Adrenal gland (tissue), 12 donors: ENCODE data around the gene JADE2. TPM values are rescaled to one million over a fixed set of nuclear protein-coding genes. Genes with fewer than 3 reads are reported as not detected.

Source experiments
- DNase-seq, 7 donors: peaks; one replicate each; pipeline ENCODE4 v3.0.0-alpha.2; 2019 to 2020
- H3K27ac ChIP-seq, 5 donors: fragments of 200-600 bp; sonication (generic) in 4 of 5; 1 replicate in 3 of 5; 2 replicates in 2 of 5; pipeline versions ENCODE4 v1.5.1 to v1.8.0; 2016 to 2020; ENCODE audit warnings: mild to moderate bottlenecking in 1 of 5
- H3K27me3 ChIP-seq: fragments of 200-600 bp; 2 replicates; pipeline ENCODE4 v1.8.0; 2021
- H3K36me3 ChIP-seq, 2 donors: fragments of 200-600 bp; replicated peaks in 1 of 2; 1 replicate in 1 of 2; 2 replicates in 1 of 2; pipeline versions ENCODE4 v1.5.1 to v1.8.0; 2018 to 2022
- H3K4me1 ChIP-seq, 2 donors: fragments of 200-600 bp; replicated peaks in 1 of 2; 1 replicate in 1 of 2; 2 replicates in 1 of 2; pipeline versions ENCODE4 v1.5.1 to v1.8.0; 2018 to 2021
- H3K4me3 ChIP-seq, 4 donors: fragments of 200-600 bp; sonication (generic) in 3 of 4; one replicate each; pipeline ENCODE4 v1.5.1; 2016 to 2018
- H3K9me3 ChIP-seq, 3 donors: fragments of 200-600 bp; sonication (generic) in 1 of 3; replicated peaks in 1 of 3; 1 replicate in 2 of 3; 2 replicates in 1 of 3; pipeline versions ENCODE4 v1.5.1 to v1.8.0; 2016 to 2021
- POLR2A ChIP-seq, 2 donors: fragments of 450-650 bp; IDR thresholded peaks; one replicate each; pipeline ENCODE4 v1.6.1; 2017; ENCODE audit warnings: antibody characterized with exemption in 2 of 2, mild to moderate bottlenecking in 2 of 2, moderate library complexity in 1 of 2
- WGBS, 4 donors: extraction: QIAGEN DNeasy Blood & Tissue Kit in 2 of 4; methylation state at CpG; one replicate each; pipeline versions ENCODE4 v1.1.5 to v1.1.7; 2013 to 2017; 5-methylcytosine and 5-hydroxymethylcytosine counted together
- intact Hi-C, 2 donors: fragments of 100-400 bp; cut with DNase I; formaldehyde crosslinking; loops; one replicate each; pipeline versions ENCODE4 v1.14.1 to v1.15.0; 2022 to 2023
- polyA plus RNA-seq, 3 donors: library from polyadenylated mRNA; stranded (reverse); fragments of 200-250 nt in 2 of 3; fragments of 350-450 nt in 1 of 3; fragmentation: Illumina TruSeq in 1 of 3; extraction: RNeasy Lipid Tissue Mini Kit (QIAGEN cat#74804) in 1 of 3; gene quantifications; one replicate each; pipeline ENCODE4 v1.2.3, GENCODE V29; 2013 to 2014
- total RNA-seq, 9 donors: library from RNA; depleted of rRNA in 4 of 9; stranded (reverse); fragments of >200 nt in 4 of 9; fragments of 120-200 nt in 1 of 9; fragmentation: NEBNext Ultra II Directional in 1 of 9; extraction: Animal tissue kit (Norgen Biotek cat#: 25700) in 1 of 9; gene quantifications; one replicate each; pipeline versions ENCODE4 v1.1.0 to v1.2.4, GENCODE V29; 2013 to 2023
- TF ChIP-seq, protein P1 (sequence below), 6 experiments: fragments of 450-650 bp in 4 of 6; fragments of 200-600 bp in 2 of 6; sonication (generic) in 1 of 6; IDR thresholded peaks; 1 replicate in 5 of 6; 2 replicates in 1 of 6; pipeline versions ENCODE4 v1.5.1 to v1.8.0; 2016 to 2021; ENCODE audit warnings: antibody characterized with exemption in 6 of 6, mild to moderate bottlenecking in 2 of 6, moderate library complexity in 1 of 6
- donor health status: healthy with polysubstance abuse.
- donor health status: Bipolar disorder and iron deficiency.
- donor health status: DM: yes; HTN: yes; CAD: no.
- donor health status: DM: no; HTN: no; CAD: no.
- donor health status: DM: no; HTN: no; CAD: no.
- donor health status: DM: yes; HTN: yes; CAD: no.

The JADE2 gene
- total and polyA plus RNA-seq, 12 donors = 7.9 to 180 (median 70.2) TPM

DNA sequence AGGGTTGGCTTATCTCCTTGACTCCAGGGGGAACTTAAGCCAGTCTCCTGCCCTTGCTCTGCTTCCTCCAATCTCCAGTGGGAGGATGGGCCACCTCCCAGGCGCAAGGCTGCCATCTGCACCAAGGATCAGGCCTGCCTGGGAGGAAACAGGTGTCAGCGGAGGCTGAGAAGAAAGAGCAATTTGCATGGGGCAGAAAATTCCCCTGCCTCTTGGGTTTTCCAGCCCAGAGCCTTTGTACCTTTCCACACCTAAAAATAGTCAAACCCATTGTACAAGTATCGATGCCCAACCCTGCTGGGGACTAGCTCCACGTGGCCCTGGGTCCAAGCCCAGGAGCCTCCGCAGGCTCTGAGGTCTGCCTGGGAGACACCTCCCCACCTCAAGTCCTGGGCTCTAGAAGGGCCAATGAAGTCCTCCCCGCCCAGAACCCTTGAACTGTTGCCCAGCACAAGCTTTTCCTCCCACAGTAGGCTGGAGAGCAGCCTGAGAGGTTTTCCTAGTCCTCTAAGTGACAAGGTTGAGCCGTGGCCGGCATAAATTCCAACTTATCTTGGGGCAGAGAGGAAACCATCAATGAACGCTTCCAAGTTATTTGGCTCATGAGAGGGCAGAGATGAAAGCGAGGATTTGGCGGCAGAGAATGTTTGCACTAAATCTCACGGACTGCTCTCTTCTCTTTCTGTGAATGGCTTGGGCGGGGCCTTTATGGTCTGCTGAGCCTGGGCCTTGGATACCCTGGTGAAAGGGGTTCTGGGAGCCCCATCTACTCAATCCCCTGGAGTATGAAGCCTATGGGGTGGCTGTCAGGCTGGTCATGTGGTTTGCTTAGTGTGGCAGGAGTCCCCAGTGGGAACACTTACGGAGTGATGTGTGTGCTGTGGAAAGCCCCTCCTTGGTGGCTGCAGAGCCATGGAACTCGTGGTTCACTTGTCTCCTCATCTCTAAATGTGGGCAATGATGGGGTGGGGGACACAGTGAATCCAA, 15.6 kb downstream of the JADE2 start:
- TF ChIP-seq, protein P1, sequence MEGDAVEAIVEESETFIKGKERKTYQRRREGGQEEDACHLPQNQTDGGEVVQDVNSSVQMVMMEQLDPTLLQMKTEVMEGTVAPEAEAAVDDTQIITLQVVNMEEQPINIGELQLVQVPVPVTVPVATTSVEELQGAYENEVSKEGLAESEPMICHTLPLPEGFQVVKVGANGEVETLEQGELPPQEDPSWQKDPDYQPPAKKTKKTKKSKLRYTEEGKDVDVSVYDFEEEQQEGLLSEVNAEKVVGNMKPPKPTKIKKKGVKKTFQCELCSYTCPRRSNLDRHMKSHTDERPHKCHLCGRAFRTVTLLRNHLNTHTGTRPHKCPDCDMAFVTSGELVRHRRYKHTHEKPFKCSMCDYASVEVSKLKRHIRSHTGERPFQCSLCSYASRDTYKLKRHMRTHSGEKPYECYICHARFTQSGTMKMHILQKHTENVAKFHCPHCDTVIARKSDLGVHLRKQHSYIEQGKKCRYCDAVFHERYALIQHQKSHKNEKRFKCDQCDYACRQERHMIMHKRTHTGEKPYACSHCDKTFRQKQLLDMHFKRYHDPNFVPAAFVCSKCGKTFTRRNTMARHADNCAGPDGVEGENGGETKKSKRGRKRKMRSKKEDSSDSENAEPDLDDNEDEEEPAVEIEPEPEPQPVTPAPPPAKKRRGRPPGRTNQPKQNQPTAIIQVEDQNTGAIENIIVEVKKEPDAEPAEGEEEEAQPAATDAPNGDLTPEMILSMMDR (IDR thresholded peaks at IDR 0.05) = no peak
- no peak for TF ChIP-seq POLR2A (IDR thresholded peaks at IDR 0.05)
- peaks cover 5 to 29% of the 10 kb centered on the region in 2 donors for H3K4me1 ChIP-seq
- no peak for DNase-seq
- 87 to 94% (median 90%) methylated on average over 14 to 15 of the region's 15 CpGs for WGBS, 4 donors
- H3K36me3 ChIP-seq = peaks cover 0 to 78% of the 10 kb centered on the region in 2 donors
- intact Hi-C loops = no loop called here
- H3K4me3 ChIP-seq = no peak overlapping the region
- no peak overlapping the region for H3K27ac ChIP-seq
- no peaks in the 10 kb centered on the region for H3K27me3 ChIP-seq
- no peaks in the 10 kb centered on the region for H3K9me3 ChIP-seq

DNA sequence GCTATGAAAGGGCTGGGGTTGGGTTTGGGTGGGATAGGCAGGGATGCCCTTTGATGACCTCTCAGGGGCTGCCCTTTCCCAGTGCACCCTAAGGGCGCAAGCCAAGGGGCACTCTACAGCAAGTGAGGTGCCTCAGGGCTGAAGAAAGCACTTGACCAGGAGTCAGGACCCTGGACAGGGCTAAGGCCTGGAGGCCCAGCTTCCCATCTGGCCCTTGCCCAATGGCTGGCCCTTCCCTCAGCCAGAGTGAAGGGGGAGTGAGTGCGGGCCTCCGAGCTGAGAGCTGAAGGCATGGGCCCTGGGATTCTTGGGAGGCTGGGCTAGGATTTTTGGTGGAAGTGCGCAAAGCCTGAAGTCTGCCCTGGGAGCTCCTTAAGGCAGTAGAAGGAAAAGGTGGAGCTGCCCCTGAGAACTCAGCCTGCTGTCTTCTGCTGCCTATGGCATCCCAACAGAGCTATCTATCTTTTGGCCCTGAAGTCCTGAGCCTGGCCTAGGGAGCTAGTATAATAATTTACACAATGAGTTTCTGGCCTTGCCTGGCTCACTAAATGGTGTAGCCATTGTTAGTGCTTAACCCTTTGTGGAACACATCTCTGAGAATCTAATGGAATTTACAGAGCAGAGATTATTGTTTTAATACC, 16.4 kb downstream of the JADE2 start:
- Histone ChIP-seq H3K9me3 (no peaks in the 10 kb centered on the region), H3K4me1 (peaks cover 8 to 35% of the 10 kb centered on the region in 2 donors), H3K4me3 (no peak overlapping the region), H3K27me3 (no peaks in the 10 kb centered on the region), H3K27ac (peak overlapping the region in 1 of 5 donors; percentile 10), H3K36me3 (peaks cover 0 to 76% of the 10 kb centered on the region in 2 donors)
- 64 to 100% (median 69%) methylated on average over 1 to 4 of the region's 4 CpGs for WGBS, 4 donors
- no peak for TF ChIP-seq POLR2A (IDR thresholded peaks at IDR 0.05)
- TF ChIP-seq, protein P1 (IDR thresholded peaks at IDR 0.05) = no peak
- DNase-seq = peak; percentile 59 to 78 (median 64)
- intact Hi-C loops = no loop called here

DNA sequence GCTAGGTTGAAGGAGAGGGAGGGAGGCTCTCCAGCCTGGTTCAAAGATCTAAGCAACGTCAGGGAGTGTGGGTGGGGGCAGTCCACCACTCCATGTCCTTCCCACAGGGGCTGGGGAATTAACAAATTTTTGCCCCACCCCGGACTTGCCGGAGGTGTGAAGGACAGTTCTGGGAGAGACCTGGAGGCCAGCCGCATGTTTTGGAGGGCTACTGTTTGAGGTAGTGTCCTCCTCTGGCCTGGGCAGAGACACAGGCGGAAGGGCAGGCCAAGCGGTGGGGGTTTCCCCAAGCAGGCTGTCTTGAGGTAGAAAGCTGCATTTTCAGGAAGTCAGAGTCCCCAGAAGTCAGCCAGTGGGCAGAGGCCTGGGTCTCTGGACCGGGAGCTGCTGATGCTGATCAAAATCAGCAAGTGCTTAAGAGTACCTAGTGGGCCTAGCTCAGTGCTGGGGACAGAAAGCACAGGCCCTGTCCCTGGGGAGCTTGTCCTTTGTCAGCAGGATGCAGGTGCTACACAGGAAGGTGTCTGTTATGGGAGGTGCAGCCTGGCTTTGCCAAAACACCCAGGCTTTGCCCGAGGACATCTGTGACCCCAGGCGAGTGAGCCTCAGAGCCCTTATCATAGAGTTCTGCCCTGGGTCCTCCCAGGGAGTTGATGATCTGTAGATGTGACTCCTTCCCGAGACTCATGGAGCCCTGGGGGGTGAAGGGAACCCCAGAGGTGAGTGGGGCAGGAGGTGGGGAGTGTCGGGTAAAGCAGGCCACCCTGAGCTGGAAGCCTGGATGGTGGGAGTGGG, 18.5 kb downstream of the JADE2 start:
- DNase-seq = no peak
- peaks cover 0 to 63% of the 10 kb centered on the region in 2 donors for H3K36me3 ChIP-seq
- intact Hi-C loops = no loop called here
- no peak overlapping the region for H3K4me3 ChIP-seq
- peaks cover 22 to 49% of the 10 kb centered on the region in 2 donors for H3K4me1 ChIP-seq
- no peaks in the 10 kb centered on the region for H3K27me3 ChIP-seq
- H3K27ac ChIP-seq = peak overlapping the region in 2 of 5 donors; percentile 62 to 72
- TF ChIP-seq POLR2A (IDR thresholded peaks at IDR 0.05) = no peak
- TF ChIP-seq, protein P1 (IDR thresholded peaks at IDR 0.05) = no peak
- 54 to 76% (median 58%) methylated on average over 7 to 11 of the region's 11 CpGs for WGBS, 4 donors
- H3K9me3 ChIP-seq = no peaks in the 10 kb centered on the region
